Thyroid gland (tissue), 4 donors: ENCODE measurements around the gene EEFSEC.

Experiments used
- CTCF ChIP-seq, 6 experiments: fragments of 200-600 bp in 3 of 6; fragments of 450-650 bp in 3 of 6; sonication (generic) in 3 of 6; IDR thresholded peaks; one replicate each; pipeline ENCODE4 v1.5.1; 2016 to 2019; ENCODE audit warnings: antibody characterized with exemption in 6 of 6, mild to moderate bottlenecking in 2 of 6, inconsistent platforms in 1 of 6, moderate library complexity in 1 of 6
- POLR2A ChIP-seq, 2 donors: fragments of 450-650 bp; IDR thresholded peaks; one replicate each; pipeline ENCODE4 v1.6.1; 2017; ENCODE audit warnings: antibody characterized with exemption in 2 of 2, mild to moderate bottlenecking in 2 of 2, moderate library complexity in 1 of 2

DNA sequence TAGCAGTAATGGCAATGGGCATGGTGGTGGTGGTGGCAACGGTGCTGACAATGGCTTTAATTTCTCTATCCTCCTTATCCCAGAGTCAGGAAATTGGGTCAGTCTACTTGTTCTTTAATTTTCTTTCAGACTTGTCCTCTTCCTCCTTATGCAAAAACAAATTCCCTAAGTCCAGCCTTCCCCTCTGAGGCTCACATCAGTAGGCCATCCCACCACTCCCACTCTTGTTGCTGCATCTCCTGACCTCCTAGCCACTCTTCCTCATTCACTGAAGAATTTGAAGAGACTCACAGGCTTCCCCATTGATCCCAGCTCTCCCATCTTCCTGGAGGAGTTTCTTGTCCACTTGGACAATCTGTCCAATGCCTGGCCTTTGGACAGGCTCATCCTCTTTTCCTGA, 293.5 kb downstream of the EEFSEC start:
- no peak for TF ChIP-seq CTCF (IDR thresholded peaks at IDR 0.05)
- TF ChIP-seq POLR2A (IDR thresholded peaks at IDR 0.05) = no peak
